ENCODE measurements around the gene ELOVL7. TPM values are rescaled to one million over a fixed set of nuclear protein-coding genes. Genes with fewer than 3 reads are reported as not detected.

ELOVL7 gene
- polyA plus RNA-seq, 1 of the 3 experiments (the other 2 are of a cell fraction) = 0.07 TPM

GRCh38 chr5:60722416-60722815, 121.7 kb downstream of the ELOVL7 start:
- POLR2A ChIA-PET = no interaction called here
- no peaks in the 10 kb centered on the region for H3K9me2 ChIP-seq
- 63% methylated on average over 6 of the region's 6 CpGs for WGBS (ENCODE audit: low lambda C conversion rate)
- CTCF ChIA-PET = no interaction called here
- no peak overlapping the region for H3K4me2 ChIP-seq
- no peaks in the 10 kb centered on the region for H3K4me1 ChIP-seq (ENCODE audit: control insufficient read depth in 1 of 2, insufficient read depth in 2 of 2, low read depth in 1 of 2, low read length in 1 of 2)
- no peak for DNase-seq
- no peak overlapping the region for H3K27ac ChIP-seq (ENCODE audit: low read depth in 2 of 2, low read length in 1 of 2)
- no peaks in the 10 kb centered on the region for H3K27me3 ChIP-seq (ENCODE audit: insufficient read depth)
- H3K9ac ChIP-seq = no peak overlapping the region
- TF ChIP-seq, protein P1, sequence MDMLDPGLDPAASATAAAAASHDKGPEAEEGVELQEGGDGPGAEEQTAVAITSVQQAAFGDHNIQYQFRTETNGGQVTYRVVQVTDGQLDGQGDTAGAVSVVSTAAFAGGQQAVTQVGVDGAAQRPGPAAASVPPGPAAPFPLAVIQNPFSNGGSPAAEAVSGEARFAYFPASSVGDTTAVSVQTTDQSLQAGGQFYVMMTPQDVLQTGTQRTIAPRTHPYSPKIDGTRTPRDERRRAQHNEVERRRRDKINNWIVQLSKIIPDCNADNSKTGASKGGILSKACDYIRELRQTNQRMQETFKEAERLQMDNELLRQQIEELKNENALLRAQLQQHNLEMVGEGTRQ (IDR thresholded peaks at IDR 0.05; ENCODE audit: borderline replicate concordance, low read depth, low read length) = no peak
- TF ChIP-seq RFX5 (IDR thresholded peaks at IDR 0.05; ENCODE audit: low read length) (no peak), SMC3 (IDR thresholded peaks at IDR 0.05; ENCODE audit: low read depth, low read length) (no peak), TAF1 (IDR thresholded peaks at IDR 0.05; ENCODE audit: borderline replicate concordance, low read depth, low read length) (no peak), SIN3A (IDR thresholded peaks at IDR 0.05; ENCODE audit: borderline replicate concordance, low read depth, low read length) (no peak), EZH2phosphoT487 (IDR thresholded peaks at IDR 0.05; ENCODE audit: borderline replicate concordance, low read depth) (no peak), RXRA (IDR thresholded peaks at IDR 0.05; ENCODE audit: borderline replicate concordance, low read depth) (no peak), MXI1 (IDR thresholded peaks at IDR 0.05; ENCODE audit: low read depth, low read length) (no peak), ELF1 (IDR thresholded peaks at IDR 0.05) (no peak)
- TF ChIP-seq, protein P2, sequence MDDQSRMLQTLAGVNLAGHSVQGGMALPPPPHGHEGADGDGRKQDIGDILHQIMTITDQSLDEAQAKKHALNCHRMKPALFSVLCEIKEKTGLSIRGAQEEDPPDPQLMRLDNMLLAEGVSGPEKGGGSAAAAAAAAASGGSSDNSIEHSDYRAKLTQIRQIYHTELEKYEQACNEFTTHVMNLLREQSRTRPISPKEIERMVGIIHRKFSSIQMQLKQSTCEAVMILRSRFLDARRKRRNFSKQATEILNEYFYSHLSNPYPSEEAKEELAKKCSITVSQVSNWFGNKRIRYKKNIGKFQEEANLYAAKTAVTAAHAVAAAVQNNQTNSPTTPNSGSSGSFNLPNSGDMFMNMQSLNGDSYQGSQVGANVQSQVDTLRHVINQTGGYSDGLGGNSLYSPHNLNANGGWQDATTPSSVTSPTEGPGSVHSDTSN (IDR thresholded peaks at IDR 0.05) = no peak
- TF ChIP-seq, protein P3, sequence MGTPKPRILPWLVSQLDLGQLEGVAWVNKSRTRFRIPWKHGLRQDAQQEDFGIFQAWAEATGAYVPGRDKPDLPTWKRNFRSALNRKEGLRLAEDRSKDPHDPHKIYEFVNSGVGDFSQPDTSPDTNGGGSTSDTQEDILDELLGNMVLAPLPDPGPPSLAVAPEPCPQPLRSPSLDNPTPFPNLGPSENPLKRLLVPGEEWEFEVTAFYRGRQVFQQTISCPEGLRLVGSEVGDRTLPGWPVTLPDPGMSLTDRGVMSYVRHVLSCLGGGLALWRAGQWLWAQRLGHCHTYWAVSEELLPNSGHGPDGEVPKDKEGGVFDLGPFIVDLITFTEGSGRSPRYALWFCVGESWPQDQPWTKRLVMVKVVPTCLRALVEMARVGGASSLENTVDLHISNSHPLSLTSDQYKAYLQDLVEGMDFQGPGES (IDR thresholded peaks at IDR 0.05; ENCODE audit: low read depth, low read length) = no peak
- TF ChIP-seq, protein P4, sequence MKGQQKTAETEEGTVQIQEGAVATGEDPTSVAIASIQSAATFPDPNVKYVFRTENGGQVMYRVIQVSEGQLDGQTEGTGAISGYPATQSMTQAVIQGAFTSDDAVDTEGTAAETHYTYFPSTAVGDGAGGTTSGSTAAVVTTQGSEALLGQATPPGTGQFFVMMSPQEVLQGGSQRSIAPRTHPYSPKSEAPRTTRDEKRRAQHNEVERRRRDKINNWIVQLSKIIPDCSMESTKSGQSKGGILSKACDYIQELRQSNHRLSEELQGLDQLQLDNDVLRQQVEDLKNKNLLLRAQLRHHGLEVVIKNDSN (IDR thresholded peaks at IDR 0.05; ENCODE audit: borderline replicate concordance, low read depth) = no peak
- no peaks in the 10 kb centered on the region for H3K9me3 ChIP-seq
- H4K20me1 ChIP-seq (ENCODE audit: insufficient read depth) = no peaks in the 10 kb centered on the region
- no peaks in the 10 kb centered on the region for H3K36me3 ChIP-seq (replicated peaks in 1 of 2; ENCODE audit: control insufficient read depth in 1 of 2, insufficient read depth in 2 of 2, low read length in 1 of 2)
- H3F3A ChIP-seq (replicated peaks; ENCODE audit: insufficient read depth) = no peaks in the 10 kb centered on the region
- H3K4me3 ChIP-seq (ENCODE audit: low read depth in 2 of 2, low read length in 1 of 2) = no peak overlapping the region
- no peak overlapping the region for H2AFZ ChIP-seq (ENCODE audit: low read depth)
- H3K79me2 ChIP-seq (ENCODE audit: insufficient read depth) = no peaks in the 10 kb centered on the region

DNA sequence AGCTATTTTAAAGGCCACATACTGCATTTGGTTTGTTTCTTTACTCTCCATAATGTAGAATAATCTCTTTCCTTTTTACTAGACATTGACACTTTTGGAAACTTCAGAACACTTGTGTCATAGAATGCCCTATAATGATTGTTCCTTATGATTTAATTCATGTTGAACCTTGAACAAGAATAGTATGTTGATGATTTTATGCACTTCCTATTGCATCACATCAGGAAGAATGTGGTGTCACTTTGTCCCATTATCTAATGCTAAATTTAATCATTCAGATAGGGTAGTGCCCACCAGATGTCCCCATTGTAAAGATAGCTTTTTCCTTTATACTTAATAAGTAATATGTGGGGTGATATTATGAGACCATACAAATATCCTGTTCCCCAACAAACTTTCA, 124.7 kb downstream of the ELOVL7 start:
- ChIA-PET CTCF (interaction anchor here (0.9 to 1.0 kb wide), 2 partner anchors 9 to 31 kb away, joined by 3 read pairs; no protein-coding TSS in a partner anchor), POLR2A (no interaction called here)
- TF ChIP-seq, protein P5, sequence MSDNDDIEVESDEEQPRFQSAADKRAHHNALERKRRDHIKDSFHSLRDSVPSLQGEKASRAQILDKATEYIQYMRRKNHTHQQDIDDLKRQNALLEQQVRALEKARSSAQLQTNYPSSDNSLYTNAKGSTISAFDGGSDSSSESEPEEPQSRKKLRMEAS (IDR thresholded peaks at IDR 0.05; ENCODE audit: low read depth) = no peak
- no peak for TF ChIP-seq FOXJ3 (CRISPR knock-in tag; IDR thresholded peaks at IDR 0.05)
- TF ChIP-seq NFIC (IDR thresholded peaks at IDR 0.05; ENCODE audit: borderline replicate concordance) = no peak
- TF ChIP-seq, protein P6, sequence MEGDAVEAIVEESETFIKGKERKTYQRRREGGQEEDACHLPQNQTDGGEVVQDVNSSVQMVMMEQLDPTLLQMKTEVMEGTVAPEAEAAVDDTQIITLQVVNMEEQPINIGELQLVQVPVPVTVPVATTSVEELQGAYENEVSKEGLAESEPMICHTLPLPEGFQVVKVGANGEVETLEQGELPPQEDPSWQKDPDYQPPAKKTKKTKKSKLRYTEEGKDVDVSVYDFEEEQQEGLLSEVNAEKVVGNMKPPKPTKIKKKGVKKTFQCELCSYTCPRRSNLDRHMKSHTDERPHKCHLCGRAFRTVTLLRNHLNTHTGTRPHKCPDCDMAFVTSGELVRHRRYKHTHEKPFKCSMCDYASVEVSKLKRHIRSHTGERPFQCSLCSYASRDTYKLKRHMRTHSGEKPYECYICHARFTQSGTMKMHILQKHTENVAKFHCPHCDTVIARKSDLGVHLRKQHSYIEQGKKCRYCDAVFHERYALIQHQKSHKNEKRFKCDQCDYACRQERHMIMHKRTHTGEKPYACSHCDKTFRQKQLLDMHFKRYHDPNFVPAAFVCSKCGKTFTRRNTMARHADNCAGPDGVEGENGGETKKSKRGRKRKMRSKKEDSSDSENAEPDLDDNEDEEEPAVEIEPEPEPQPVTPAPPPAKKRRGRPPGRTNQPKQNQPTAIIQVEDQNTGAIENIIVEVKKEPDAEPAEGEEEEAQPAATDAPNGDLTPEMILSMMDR (IDR thresholded peaks at IDR 0.05) = no peak
- TF ChIP-seq NRF1 (IDR thresholded peaks at IDR 0.05; ENCODE audit: low read depth, low read length) = no peak
- TF ChIP-seq, protein P2 (IDR thresholded peaks at IDR 0.05) = no peak
- no peak for TF ChIP-seq YY1 (IDR thresholded peaks at IDR 0.05; ENCODE audit: low read depth)
- TF ChIP-seq MEF2A (IDR thresholded peaks at IDR 0.05; ENCODE audit: borderline replicate concordance, low read depth) = no peak
- no peak for TF ChIP-seq MXI1 (IDR thresholded peaks at IDR 0.05; ENCODE audit: low read depth, low read length)

More for the DNA sequence above, 124.7 kb downstream of the ELOVL7 start:
- no peak for DNase-seq
- H3F3A ChIP-seq (replicated peaks; ENCODE audit: insufficient read depth) = no peaks in the 10 kb centered on the region
- no peaks in the 10 kb centered on the region for H3K36me3 ChIP-seq (replicated peaks in 1 of 2; ENCODE audit: control insufficient read depth in 1 of 2, insufficient read depth in 2 of 2, low read length in 1 of 2)
- no peaks in the 10 kb centered on the region for H3K9me2 ChIP-seq
- H3K4me2 ChIP-seq = no peak overlapping the region
- H3K4me1 ChIP-seq (ENCODE audit: control insufficient read depth in 1 of 2, insufficient read depth in 2 of 2, low read depth in 1 of 2, low read length in 1 of 2) = no peaks in the 10 kb centered on the region
- no peak overlapping the region for H3K27ac ChIP-seq (ENCODE audit: low read depth in 2 of 2, low read length in 1 of 2)
- no peak overlapping the region for H3K9ac ChIP-seq
- H3K79me2 ChIP-seq (ENCODE audit: insufficient read depth) = no peaks in the 10 kb centered on the region
- H3K27me3 ChIP-seq (ENCODE audit: insufficient read depth) = no peaks in the 10 kb centered on the region
- no peaks in the 10 kb centered on the region for H3K9me3 ChIP-seq
- H4K20me1 ChIP-seq (ENCODE audit: insufficient read depth) = no peaks in the 10 kb centered on the region
- H3K4me3 ChIP-seq (ENCODE audit: low read depth in 2 of 2, low read length in 1 of 2) = no peak overlapping the region
- H2AFZ ChIP-seq (ENCODE audit: low read depth) = no peak overlapping the region
